SKM-1 treated with dmso at 0.1 percent for 144 hours (cell line): ENCODE data around the gene SMIM23.

ENCODE experiments used
- DNase-seq: peaks from one replicate; lab custom pipeline; 2025; ENCODE audit not compliant: unreplicated experiment; lab: John Stamatoyannopoulos, UW

Gene SMIM23

GRCh38 chr5:171785517-171785916 lies at the start of gene SMIM23:
Gene SMIM23 (plus strand): TSS chr5:171785817. CDS start chr5:171785872, 55 bp downstream.
- no peak for DNase-seq

GRCh38 chr5:171736976-171737891 lies 48.4 kb upstream of the SMIM23 start:
- DNase-seq, result no peak

- DNase-seq, result no peak
These were observed 47.1 kb upstream of the SMIM23 start for GRCh38 chr5:171738501-171738900.

- DNase-seq, result no peak
These were observed 46.3 kb upstream of the SMIM23 start for GRCh38 chr5:171739271-171739670.

- no peak for DNase-seq
These were observed 42.1 kb upstream of the SMIM23 start for GRCh38 chr5:171743436-171744076.

GRCh38 chr5:171744264-171744663 lies 41.4 kb upstream of the SMIM23 start:
- DNase-seq, result no peak

- no peak for DNase-seq
These were observed 40.7 kb upstream of the SMIM23 start for GRCh38 chr5:171744882-171745281.

- no peak for DNase-seq
These were observed 40.0 kb upstream of the SMIM23 start for GRCh38 chr5:171745602-171746001.

GRCh38 chr5:171747061-171747859 lies 38.4 kb upstream of the SMIM23 start:
- DNase-seq, result no peak

GRCh38 chr5:171748720-171749119 lies 36.9 kb upstream of the SMIM23 start:
- DNase-seq, result no peak

- DNase-seq, result no peak
These were observed 36.3 kb upstream of the SMIM23 start for GRCh38 chr5:171749365-171749764.

GRCh38 chr5:171750311-171750788 lies 35.3 kb upstream of the SMIM23 start:
- DNase-seq, result no peak

- no peak for DNase-seq
These were observed 30.2 kb upstream of the SMIM23 start for GRCh38 chr5:171755354-171755821.

- no peak for DNase-seq
These were observed 27.6 kb upstream of the SMIM23 start for GRCh38 chr5:171757853-171758535.

- DNase-seq, result no peak
These were observed 25.8 kb upstream of the SMIM23 start for GRCh38 chr5:171759777-171760176.

- DNase-seq, result no peak
These were observed 23.5 kb upstream of the SMIM23 start for GRCh38 chr5:171762021-171762608.

- no peak for DNase-seq
These were observed 22.7 kb upstream of the SMIM23 start for GRCh38 chr5:171762903-171763302.

- no peak for DNase-seq
These were observed 21.4 kb upstream of the SMIM23 start for GRCh38 chr5:171764265-171764664.

- DNase-seq, result no peak
These were observed 18.7 kb upstream of the SMIM23 start for GRCh38 chr5:171766875-171767274.

GRCh38 chr5:171770153-171770552 lies 15.5 kb upstream of the SMIM23 start:
- peak; percentile 20 for DNase-seq
